Measurements from ENCODE around the gene RAB40B.

Gene RAB40B

GRCh38 chr17:82650723-82651122 lies 47.8 kb downstream of the RAB40B start:
- Histone ChIP-seq H3K4me3 (no peak overlapping the region), H3K4me1 (peaks cover 2% of the 10 kb centered on the region; the same call in 1 of the 2 replicates), H3K27me3 (ENCODE audit: low read depth) (no peaks in the 10 kb centered on the region), H3K9me3 (no peaks in the 10 kb centered on the region), H3K36me3 (replicated peaks) (peaks cover 4% of the 10 kb centered on the region)
- in situ Hi-C loops (cut with MboI; ENCODE audit: low sequenced_read_pairs), result no loop called here
- no peak for DNase-seq (ENCODE audit: low spot score in 2 of 2)

- Histone ChIP-seq H3K36me3 (replicated peaks) (peaks cover 5% of the 10 kb centered on the region), H3K27me3 (ENCODE audit: low read depth) (no peaks in the 10 kb centered on the region), H3K4me3 (no peak overlapping the region), H3K9me3 (no peaks in the 10 kb centered on the region), H3K4me1 (peaks cover 2% of the 10 kb centered on the region; the same call in 1 of the 2 replicates)
- in situ Hi-C loops (cut with MboI; ENCODE audit: low sequenced_read_pairs), result no loop called here
- no peak for DNase-seq (ENCODE audit: low spot score in 2 of 2)
Measured at GRCh38 chr17:82649501-82650261, 48.8 kb downstream of the RAB40B start.

- H3K36me3 ChIP-seq (replicated peaks), result peaks cover 14% of the 10 kb centered on the region
- no peaks in the 10 kb centered on the region for H3K9me3 ChIP-seq
- peaks cover 2% of the 10 kb centered on the region; the same call in 1 of the 2 replicates for H3K4me1 ChIP-seq
- H3K4me3 ChIP-seq, result peak overlapping the region; percentile 28
- H3K27me3 ChIP-seq (ENCODE audit: low read depth), result no peaks in the 10 kb centered on the region
- in situ Hi-C loops (cut with MboI; ENCODE audit: low sequenced_read_pairs), result no loop called here
- DNase-seq (ENCODE audit: low spot score in 2 of 2), result peak; percentile 21 to 75
Measured at GRCh38 chr17:82648742-82649331, 49.7 kb downstream of the RAB40B start.

- Histone ChIP-seq H3K4me3 (peak within 1 kb of the TSS; percentile 90), H3K36me3 (replicated peaks) (peaks cover 20% of the 10 kb centered on the region), H3K9me3 (no peaks in the 10 kb centered on the region), H3K4me1 (peaks cover 2% of the 10 kb centered on the region; the same call in 1 of the 2 replicates), H3K27me3 (ENCODE audit: low read depth) (no peaks in the 10 kb centered on the region)
- in situ Hi-C loops (cut with MboI; ENCODE audit: low sequenced_read_pairs), result no loop called here
- DNase-seq (ENCODE audit: low spot score in 2 of 2), result peak; percentile 89 to 96
Measured at GRCh38 chr17:82648165-82648668, 50.3 kb downstream of the RAB40B start, which contains the start of gene WDR45B. Gene WDR45B, minus strand, starts transcription at chr17:82648444. Its CDS starts 104 bp downstream, at chr17:82648340.

- Histone ChIP-seq H3K36me3 (replicated peaks) (peaks cover 25% of the 10 kb centered on the region), H3K4me1 (peaks cover 2% of the 10 kb centered on the region; the same call in 1 of the 2 replicates), H3K4me3 (peak overlapping the region; percentile 90), H3K9me3 (no peaks in the 10 kb centered on the region), H3K27me3 (ENCODE audit: low read depth) (no peaks in the 10 kb centered on the region)
- in situ Hi-C loops (cut with MboI; ENCODE audit: low sequenced_read_pairs), result no loop called here
- peak in 1 of 2 experiments; percentile 56 for DNase-seq (ENCODE audit: low spot score in 2 of 2)
Measured at GRCh38 chr17:82647593-82648164, 50.8 kb downstream of the RAB40B start.

GRCh38 chr17:82645516-82645915 lies 53.0 kb downstream of the RAB40B start:
- H3K4me1 ChIP-seq, result peaks cover 2% of the 10 kb centered on the region; the same call in 1 of the 2 replicates
- H3K9me3 ChIP-seq, result no peaks in the 10 kb centered on the region
- DNase-seq (ENCODE audit: low spot score in 2 of 2), result no peak
- no peak overlapping the region for H3K4me3 ChIP-seq
- peaks cover 42% of the 10 kb centered on the region for H3K36me3 ChIP-seq (replicated peaks)
- H3K27me3 ChIP-seq (ENCODE audit: low read depth), result no peaks in the 10 kb centered on the region
- in situ Hi-C loops (cut with MboI; ENCODE audit: low sequenced_read_pairs), result no loop called here

GRCh38 chr17:82644148-82644547 lies 54.4 kb downstream of the RAB40B start:
- H3K4me1 ChIP-seq, result peaks cover 2% of the 10 kb centered on the region; the same call in 1 of the 2 replicates
- no peak overlapping the region for H3K4me3 ChIP-seq
- no peaks in the 10 kb centered on the region for H3K9me3 ChIP-seq
- no peaks in the 10 kb centered on the region for H3K27me3 ChIP-seq (ENCODE audit: low read depth)
- DNase-seq (ENCODE audit: low spot score in 2 of 2), result no peak
- in situ Hi-C loops (cut with MboI; ENCODE audit: low sequenced_read_pairs), result no loop called here
- peaks cover 47% of the 10 kb centered on the region for H3K36me3 ChIP-seq (replicated peaks)

- in situ Hi-C loops (cut with MboI; ENCODE audit: low sequenced_read_pairs), result no loop called here
- Histone ChIP-seq H3K27me3 (ENCODE audit: low read depth) (no peaks in the 10 kb centered on the region), H3K9me3 (no peaks in the 10 kb centered on the region), H3K36me3 (replicated peaks) (peaks cover 51% of the 10 kb centered on the region), H3K4me3 (no peak overlapping the region), H3K4me1 (no peaks in the 10 kb centered on the region)
- DNase-seq (ENCODE audit: low spot score in 2 of 2), result no peak
Measured at GRCh38 chr17:82642022-82642421, 56.5 kb downstream of the RAB40B start.

GRCh38 chr17:82640036-82640435 lies 58.5 kb downstream of the RAB40B start:
- DNase-seq (ENCODE audit: low spot score in 2 of 2), result no peak
- no peaks in the 10 kb centered on the region for H3K9me3 ChIP-seq
- H3K36me3 ChIP-seq (replicated peaks), result peaks cover 55% of the 10 kb centered on the region
- in situ Hi-C loops (cut with MboI; ENCODE audit: low sequenced_read_pairs), result no loop called here
- no peak overlapping the region for H3K4me3 ChIP-seq
- H3K4me1 ChIP-seq, result no peaks in the 10 kb centered on the region
- H3K27me3 ChIP-seq (ENCODE audit: low read depth), result no peaks in the 10 kb centered on the region

- in situ Hi-C loops (cut with MboI; ENCODE audit: low sequenced_read_pairs), result no loop called here
- H3K27me3 ChIP-seq (ENCODE audit: low read depth), result no peaks in the 10 kb centered on the region
- peaks cover 56% of the 10 kb centered on the region for H3K36me3 ChIP-seq (replicated peaks)
- H3K9me3 ChIP-seq, result no peaks in the 10 kb centered on the region
- no peaks in the 10 kb centered on the region for H3K4me1 ChIP-seq
- no peak overlapping the region for H3K4me3 ChIP-seq
- DNase-seq (ENCODE audit: low spot score in 2 of 2), result no peak
Measured at GRCh38 chr17:82639628-82640027, 58.9 kb downstream of the RAB40B start.

- DNase-seq (ENCODE audit: low spot score in 2 of 2), result no peak
- in situ Hi-C loops (cut with MboI; ENCODE audit: low sequenced_read_pairs), result no loop called here
- Histone ChIP-seq H3K36me3 (replicated peaks) (peaks cover 48% of the 10 kb centered on the region), H3K4me3 (no peak overlapping the region), H3K4me1 (no peaks in the 10 kb centered on the region), H3K27me3 (ENCODE audit: low read depth) (no peaks in the 10 kb centered on the region), H3K9me3 (no peaks in the 10 kb centered on the region)
Measured at GRCh38 chr17:82638183-82638773, 60.2 kb downstream of the RAB40B start.

GRCh38 chr17:82636626-82637598 lies 61.6 kb downstream of the RAB40B start:
- in situ Hi-C loops (cut with MboI; ENCODE audit: low sequenced_read_pairs), result no loop called here
- no peak for DNase-seq (ENCODE audit: low spot score in 2 of 2)
- Histone ChIP-seq H3K4me1 (no peaks in the 10 kb centered on the region), H3K9me3 (no peaks in the 10 kb centered on the region), H3K36me3 (replicated peaks) (peaks cover 43% of the 10 kb centered on the region), H3K27me3 (ENCODE audit: low read depth) (no peaks in the 10 kb centered on the region), H3K4me3 (no peak overlapping the region)

GRCh38 chr17:82633343-82633742 lies 65.2 kb downstream of the RAB40B start:
- H3K4me1 ChIP-seq, result no peaks in the 10 kb centered on the region
- H3K36me3 ChIP-seq (replicated peaks), result peaks cover 49% of the 10 kb centered on the region
- no peaks in the 10 kb centered on the region for H3K27me3 ChIP-seq (ENCODE audit: low read depth)
- in situ Hi-C loops (cut with MboI; ENCODE audit: low sequenced_read_pairs), result no loop called here
- H3K9me3 ChIP-seq, result no peaks in the 10 kb centered on the region
- no peak overlapping the region for H3K4me3 ChIP-seq
- DNase-seq (ENCODE audit: low spot score in 2 of 2), result no peak
